Measurements from ENCODE around the gene SACM1L.
"Not testable (repeated sequence)": the region's sequence is repeated elsewhere in the genome, so short reads cannot be mapped to it uniquely, and the experiment has no call there.

SACM1L gene

DNA sequence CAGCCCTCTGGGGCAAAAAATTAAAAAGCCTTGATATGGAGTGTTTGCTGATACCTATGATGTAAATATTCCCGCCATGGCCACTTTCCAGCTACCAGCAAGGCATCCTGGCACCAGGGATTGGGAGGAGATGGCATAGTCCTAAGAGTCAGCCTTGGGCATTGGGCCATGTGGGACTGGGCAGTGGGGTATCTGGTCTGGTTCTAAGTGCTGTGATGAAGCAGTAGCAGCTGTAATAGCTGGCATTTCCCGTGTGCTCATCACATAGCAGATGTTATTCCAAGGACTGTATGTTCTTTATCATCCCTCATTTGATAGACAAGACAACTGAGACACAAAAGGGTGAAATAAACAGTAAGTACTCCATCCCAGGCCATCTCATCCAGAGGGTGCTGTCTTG, 6.9 kb upstream of the SACM1L start:
- H3K4me1 Mint-ChIP-seq: peaks cover 32% of the 10 kb centered on the region
- no peak overlapping the region for H3K4me3 Mint-ChIP-seq
- no peaks in the 10 kb centered on the region for H3K36me3 Mint-ChIP-seq
- H3K27ac Mint-ChIP-seq: no peak overlapping the region
- no peaks in the 10 kb centered on the region for H3K27me3 Mint-ChIP-seq
- H3K9me3 Mint-ChIP-seq: no peaks in the 10 kb centered on the region

DNA sequence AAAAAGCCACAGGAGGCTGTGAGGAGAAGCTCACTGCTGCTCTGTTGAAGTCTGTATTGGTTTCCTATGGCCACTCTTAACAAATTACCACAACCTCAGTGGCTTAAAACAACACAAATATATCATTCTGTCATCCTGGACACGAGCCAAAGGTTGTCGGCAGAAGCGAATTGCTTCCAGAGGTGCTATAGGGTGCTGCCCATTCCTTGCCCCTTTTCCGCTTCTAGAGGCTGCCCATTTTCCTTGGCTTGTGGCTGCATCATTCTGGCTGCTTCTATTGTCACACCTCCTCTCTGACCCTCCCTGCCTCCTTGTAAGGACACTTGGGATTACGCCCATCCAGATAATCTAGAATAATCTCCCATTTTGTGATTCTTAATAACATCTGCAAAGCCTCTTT, 6.4 kb upstream of the SACM1L start:
- no peak overlapping the region for H3K27ac Mint-ChIP-seq
- no peaks in the 10 kb centered on the region for H3K9me3 Mint-ChIP-seq
- H3K36me3 Mint-ChIP-seq: no peaks in the 10 kb centered on the region
- H3K4me3 Mint-ChIP-seq: no peak overlapping the region
- H3K27me3 Mint-ChIP-seq: no peaks in the 10 kb centered on the region
- peaks cover 28% of the 10 kb centered on the region for H3K4me1 Mint-ChIP-seq

DNA sequence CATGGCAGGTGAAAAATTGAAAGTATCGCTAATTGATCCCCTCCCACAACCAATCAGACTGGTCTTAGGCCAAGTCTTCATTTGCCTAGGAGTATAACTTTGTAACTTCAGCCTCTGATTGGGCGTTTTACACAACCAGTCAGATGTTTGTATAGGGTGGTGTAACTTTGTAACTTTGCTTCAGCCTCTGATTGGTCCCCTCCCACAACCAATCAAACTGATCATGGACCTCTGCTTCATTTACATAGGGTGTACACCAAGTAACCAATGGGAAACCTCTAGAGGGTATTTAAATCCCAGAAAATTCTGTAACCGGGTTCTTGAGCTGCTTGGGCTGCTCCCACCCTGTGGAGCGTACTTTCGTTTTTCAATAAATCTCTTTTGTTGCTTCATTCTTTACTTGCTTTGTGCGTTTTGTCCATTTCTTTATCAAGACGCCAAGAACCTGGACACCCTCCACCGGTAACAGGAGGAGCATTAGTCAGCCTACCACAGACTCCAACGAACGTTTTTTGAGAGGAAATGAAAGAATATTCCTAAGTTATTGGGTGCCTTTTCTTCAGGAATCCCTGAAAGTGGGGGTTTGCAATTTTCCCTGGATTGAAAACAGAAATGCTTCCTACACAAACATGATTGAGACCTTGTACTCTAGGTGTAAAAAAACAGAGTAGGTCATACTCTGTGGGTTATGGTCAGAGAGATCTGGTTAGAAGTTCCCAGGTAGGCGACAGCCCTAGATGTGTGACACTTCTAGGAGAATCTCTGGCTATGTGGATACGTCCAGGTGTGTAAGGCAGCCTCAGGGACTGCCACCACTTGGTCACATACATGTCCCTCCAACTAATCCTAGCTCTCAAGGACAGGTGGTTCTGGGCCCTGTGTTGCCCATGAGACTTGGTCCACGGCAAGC, 5.5 kb upstream of the SACM1L start:
- no peaks in the 10 kb centered on the region for H3K27me3 Mint-ChIP-seq
- H3K9me3 Mint-ChIP-seq: no peaks in the 10 kb centered on the region
- no peaks in the 10 kb centered on the region for H3K36me3 Mint-ChIP-seq
- no peak overlapping the region for H3K27ac Mint-ChIP-seq
- H3K4me3 Mint-ChIP-seq: no peak overlapping the region
- H3K4me1 Mint-ChIP-seq: peaks cover 28% of the 10 kb centered on the region

DNA sequence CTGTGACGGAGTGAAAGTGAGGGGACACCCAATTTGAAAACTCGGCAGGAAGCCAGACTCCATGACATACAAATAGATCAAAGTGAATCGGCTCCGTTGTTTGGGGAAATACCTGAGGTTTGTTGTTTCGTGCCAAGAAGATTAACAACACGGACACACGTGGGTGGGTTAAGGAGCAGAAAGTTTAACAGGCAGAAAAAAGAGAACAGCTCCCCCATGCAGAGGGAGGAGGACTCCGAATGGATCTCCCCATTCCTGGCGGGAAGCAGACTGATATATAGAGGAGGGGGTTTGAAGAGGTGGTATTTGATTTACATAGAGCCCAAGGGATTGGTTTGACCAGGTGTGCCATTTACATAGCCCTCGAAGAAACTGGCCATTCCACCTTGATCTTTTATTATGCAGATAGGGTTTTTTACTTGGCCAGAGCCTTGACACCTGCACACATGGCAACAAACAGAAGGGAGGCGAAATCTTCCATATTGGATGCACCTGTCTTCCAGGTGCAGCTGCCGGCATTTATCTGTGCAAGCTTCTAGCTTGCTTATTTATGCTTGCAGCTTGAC, 4.8 kb upstream of the SACM1L start:
- H3K36me3 Mint-ChIP-seq: peaks cover 2% of the 10 kb centered on the region
- H3K27me3 Mint-ChIP-seq: peaks cover 3% of the 10 kb centered on the region
- peak overlapping the region; percentile 8 for H3K27ac Mint-ChIP-seq
- H3K4me3 Mint-ChIP-seq: no peak overlapping the region
- H3K9me3 Mint-ChIP-seq: no peaks in the 10 kb centered on the region
- H3K4me1 Mint-ChIP-seq: peaks cover 34% of the 10 kb centered on the region

DNA sequence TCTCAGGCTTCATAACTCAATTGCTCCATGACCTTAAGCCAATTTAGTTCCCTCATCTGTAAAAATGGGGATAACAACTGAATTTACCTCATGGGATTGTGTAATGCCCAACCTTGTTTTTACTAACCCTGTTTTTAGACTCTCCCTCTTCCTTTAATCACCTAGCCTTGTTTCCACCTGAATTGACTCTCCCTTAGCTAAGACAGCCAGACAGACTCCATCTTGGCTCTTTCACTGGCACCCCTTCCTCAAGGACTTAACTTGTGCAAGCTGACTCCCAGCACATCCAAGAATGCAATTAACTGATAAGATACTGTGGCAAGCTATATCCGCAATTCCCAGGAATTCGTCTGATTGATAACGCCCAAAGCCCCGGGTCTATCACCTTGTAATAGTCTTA, 3.5 kb upstream of the SACM1L start:
- H3K9me3 Mint-ChIP-seq, H3K4me3 Mint-ChIP-seq, H3K36me3 Mint-ChIP-seq, H3K27me3 Mint-ChIP-seq, H3K27ac Mint-ChIP-seq: not testable (repeated sequence)
- H3K4me1 Mint-ChIP-seq: peaks cover 32% of the 10 kb centered on the region

DNA sequence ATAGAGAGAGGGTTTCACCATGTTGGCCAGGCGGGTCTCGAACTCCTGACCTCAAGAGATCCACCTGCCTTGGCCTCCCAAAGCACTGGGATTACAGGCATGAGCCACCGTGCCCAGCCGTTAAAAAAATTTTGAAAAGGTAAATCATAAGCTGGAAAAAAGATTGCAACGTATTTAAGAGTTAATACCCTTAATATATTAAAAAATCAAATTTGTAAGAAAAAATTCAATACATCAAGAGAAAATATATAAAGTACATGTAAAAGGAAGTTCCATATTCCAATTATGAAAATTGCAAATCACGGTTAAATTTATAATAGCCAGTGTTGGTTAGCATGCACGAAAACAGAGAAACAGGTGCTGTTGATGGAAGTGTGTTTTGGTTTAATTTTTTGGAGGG, 2.3 kb upstream of the SACM1L start:
- Mint-ChIP-seq H3K27ac (no peak overlapping the region), H3K4me1 (peaks cover 44% of the 10 kb centered on the region), H3K4me3 (peak overlapping the region; percentile 19), H3K36me3 (peaks cover 6% of the 10 kb centered on the region), H3K27me3 (peaks cover 3% of the 10 kb centered on the region), H3K9me3 (no peaks in the 10 kb centered on the region)

DNA sequence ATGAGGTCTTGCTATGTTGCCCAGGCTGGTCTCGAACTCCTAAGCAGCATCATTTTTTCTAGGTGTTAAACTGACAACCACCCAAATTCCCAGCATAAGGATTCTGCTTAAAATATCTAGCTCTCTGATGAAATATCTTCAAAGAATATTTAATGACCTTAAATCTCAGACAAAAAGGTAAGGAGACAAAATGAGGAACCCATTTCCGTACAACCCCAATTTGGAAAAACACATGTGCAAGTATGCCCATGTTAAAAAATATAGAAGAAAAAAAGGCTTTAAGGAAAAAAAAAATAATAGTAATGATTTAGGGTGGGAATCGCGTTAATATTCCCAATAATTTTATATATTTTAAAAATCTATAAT, 1.4 kb upstream of the SACM1L start:
- Mint-ChIP-seq H3K27ac (no peak overlapping the region), H3K9me3 (no peaks in the 10 kb centered on the region), H3K27me3 (peaks cover 3% of the 10 kb centered on the region), H3K4me3 (peak overlapping the region; percentile 91), H3K4me1 (peaks cover 53% of the 10 kb centered on the region), H3K36me3 (peaks cover 10% of the 10 kb centered on the region)

DNA sequence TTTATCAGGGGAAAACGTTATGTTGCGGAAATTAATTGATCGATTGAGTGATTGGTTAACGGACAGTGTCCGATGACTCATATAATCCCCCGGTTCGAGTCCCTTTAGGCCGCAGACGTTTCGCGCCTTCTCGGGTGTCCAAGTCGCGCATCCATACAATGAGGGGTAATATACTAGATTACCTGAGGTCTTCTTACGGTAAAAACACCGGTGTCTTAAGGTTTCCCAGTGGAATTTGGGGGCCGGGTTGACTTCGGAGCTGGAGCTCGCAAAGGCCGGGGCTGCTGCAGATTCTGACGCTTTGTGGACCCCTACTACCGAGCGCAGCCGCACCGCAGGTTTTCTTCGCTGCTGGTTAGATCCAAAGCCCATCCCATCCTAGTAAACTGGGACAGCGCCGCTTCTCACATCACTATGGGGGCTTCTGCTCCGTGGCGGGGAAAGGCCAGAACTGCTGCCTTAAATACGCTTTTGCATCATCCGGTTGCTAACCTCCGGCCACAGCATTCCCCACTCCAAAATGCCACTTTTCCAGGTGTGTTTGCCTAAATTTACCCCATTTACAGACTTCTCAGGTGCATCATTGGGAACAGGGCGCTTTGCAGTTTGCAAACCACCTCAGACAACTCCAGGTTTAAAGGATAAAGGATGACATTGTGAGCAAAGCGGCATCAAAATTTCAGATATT, 858 bp upstream of the SACM1L start:
- peaks cover 11% of the 10 kb centered on the region for H3K36me3 Mint-ChIP-seq
- H3K27me3 Mint-ChIP-seq: peaks cover 3% of the 10 kb centered on the region
- peak overlapping the region; percentile 91 for H3K4me3 Mint-ChIP-seq
- H3K27ac Mint-ChIP-seq: peak overlapping the region; percentile 100
- no peaks in the 10 kb centered on the region for H3K9me3 Mint-ChIP-seq
- peaks cover 59% of the 10 kb centered on the region for H3K4me1 Mint-ChIP-seq

DNA sequence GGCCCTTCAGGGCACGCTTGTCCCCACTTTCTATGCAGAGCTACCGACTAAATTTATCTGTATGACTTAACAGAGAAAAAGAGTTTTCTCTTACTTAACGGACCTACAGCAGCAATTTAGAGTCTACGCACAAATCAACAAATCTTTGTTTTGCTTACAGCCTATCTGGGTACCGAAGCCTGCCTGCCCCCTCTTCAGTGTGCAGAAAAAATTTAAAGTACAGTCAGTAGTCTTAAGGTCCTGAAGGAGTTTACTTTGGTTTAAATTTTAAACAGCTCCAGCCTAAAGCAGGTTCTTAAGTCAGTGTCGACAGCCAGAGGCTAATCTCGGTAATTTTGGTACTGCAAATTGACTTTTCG, 570 bp downstream of the SACM1L start:
- Mint-ChIP-seq H3K4me1 (peaks cover 67% of the 10 kb centered on the region), H3K27ac (peak overlapping the region; percentile 100), H3K36me3 (peaks cover 12% of the 10 kb centered on the region), H3K9me3 (no peaks in the 10 kb centered on the region), H3K4me3 (peak overlapping the region; percentile 91), H3K27me3 (peaks cover 3% of the 10 kb centered on the region)

DNA sequence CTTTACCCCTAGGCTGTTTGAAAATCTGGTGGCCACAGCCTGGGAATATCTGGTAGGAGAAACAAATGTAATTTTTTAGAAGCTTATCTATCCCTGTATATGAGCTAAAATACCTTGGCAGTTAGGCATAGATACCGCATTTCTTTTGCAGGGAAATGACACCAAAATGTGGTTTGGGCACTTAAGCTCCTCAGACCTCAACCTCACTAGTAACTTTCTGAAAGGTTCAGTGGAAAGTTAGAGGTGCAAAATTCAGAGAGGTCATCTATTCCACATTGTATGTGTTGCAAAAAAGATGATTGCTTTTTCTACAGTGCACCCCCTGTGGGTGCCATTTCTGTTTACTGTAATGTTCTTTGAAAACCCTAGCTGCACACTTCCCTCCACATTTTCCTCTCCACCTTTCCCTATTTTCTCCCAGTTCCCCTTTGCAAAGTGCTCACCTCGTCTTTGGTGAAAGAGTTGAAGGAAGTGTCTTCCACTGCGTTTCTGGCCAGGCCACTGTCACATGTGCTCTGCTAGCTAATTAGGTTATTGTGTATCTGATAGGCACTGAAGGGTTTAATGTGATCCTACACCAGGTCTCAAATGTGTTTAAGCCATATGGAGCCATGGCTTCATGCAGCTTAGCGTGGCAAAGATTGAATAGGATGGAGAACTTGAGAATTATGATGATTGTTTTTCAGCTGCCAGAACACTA, 1.3 kb downstream of the SACM1L start:
- no peaks in the 10 kb centered on the region for H3K9me3 Mint-ChIP-seq
- H3K36me3 Mint-ChIP-seq: peaks cover 12% of the 10 kb centered on the region
- H3K4me3 Mint-ChIP-seq: peak overlapping the region; percentile 91
- H3K27me3 Mint-ChIP-seq: peaks cover 3% of the 10 kb centered on the region
- H3K4me1 Mint-ChIP-seq: peaks cover 73% of the 10 kb centered on the region
- peak overlapping the region; percentile 100 for H3K27ac Mint-ChIP-seq

DNA sequence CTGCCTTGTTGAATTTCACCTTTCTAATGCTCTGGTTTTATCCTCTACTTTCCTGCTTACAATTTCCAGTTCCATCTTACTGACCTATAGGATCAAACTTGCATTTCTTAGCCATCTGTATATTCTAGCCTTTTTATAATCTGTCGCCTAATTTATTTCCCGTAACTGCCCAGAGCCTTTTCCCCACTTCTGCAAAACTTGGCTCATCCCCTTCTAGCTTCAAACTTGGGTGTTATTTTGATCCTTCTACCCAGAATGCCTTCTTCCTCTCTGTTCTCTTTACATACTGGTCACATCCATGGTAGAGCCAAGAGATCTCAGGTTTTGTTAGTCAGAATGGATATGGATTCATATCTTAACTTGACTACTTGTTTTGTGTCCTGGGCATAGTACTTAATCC, 2.6 kb downstream of the SACM1L start:
- Mint-ChIP-seq H3K9me3 (no peaks in the 10 kb centered on the region), H3K27me3 (peaks cover 3% of the 10 kb centered on the region), H3K27ac (peak overlapping the region; percentile 93), H3K36me3 (peaks cover 16% of the 10 kb centered on the region), H3K4me1 (peaks cover 78% of the 10 kb centered on the region), H3K4me3 (peak overlapping the region; percentile 91)

DNA sequence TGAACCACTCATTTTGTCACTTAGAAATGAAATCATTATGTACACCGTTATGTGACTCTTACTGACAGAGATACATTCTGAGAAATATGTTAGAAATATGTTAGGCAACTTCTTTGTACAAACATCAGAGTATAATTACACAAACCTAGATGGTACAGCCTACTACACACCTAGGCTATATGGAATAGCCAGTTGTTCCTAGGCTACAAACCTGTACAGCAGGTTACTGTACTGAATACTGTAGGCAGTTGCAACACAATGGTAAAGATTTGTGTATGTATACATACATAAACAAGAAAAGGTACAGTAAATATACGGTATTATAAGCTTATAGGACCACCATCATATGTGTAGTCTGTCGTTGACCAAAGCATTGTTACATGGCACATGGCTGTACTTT, 3.7 kb downstream of the SACM1L start:
- H3K27me3 Mint-ChIP-seq: peaks cover 3% of the 10 kb centered on the region
- H3K4me1 Mint-ChIP-seq: peaks cover 82% of the 10 kb centered on the region
- H3K36me3 Mint-ChIP-seq: peaks cover 16% of the 10 kb centered on the region
- peak overlapping the region; percentile 88 for H3K27ac Mint-ChIP-seq
- no peaks in the 10 kb centered on the region for H3K9me3 Mint-ChIP-seq
- peak overlapping the region; percentile 79 for H3K4me3 Mint-ChIP-seq

DNA sequence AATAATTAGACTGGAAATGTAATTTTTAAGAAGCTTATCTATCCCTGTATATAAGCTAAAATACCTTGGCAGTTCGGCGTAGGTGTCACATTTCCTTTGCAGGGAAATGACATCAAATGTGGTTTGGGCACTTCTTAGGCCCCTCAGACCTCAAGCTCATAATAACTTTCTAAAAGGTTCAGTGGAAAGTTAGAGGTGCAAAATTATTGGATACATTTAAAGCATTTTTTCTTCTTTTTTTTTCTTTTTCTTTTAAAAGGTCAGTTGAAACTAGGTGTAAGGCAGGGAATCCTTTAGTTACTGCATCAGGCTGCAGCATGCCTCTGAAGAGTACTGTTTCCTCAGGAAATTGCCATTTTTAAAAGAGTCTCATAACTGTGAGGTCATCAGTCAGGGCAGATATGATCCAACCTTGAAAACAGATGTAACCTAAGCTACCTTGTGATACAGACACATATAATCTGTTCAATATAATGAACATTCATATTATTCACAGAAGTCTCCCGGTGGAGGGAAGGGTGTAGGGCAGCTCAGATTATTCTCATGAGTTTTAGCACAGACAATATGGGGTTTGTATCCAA, 4.8 kb downstream of the SACM1L start:
- Mint-ChIP-seq H3K4me1 (peaks cover 79% of the 10 kb centered on the region), H3K27ac (peak overlapping the region; percentile 93), H3K27me3 (peaks cover under 1% of the 10 kb centered on the region)

DNA sequence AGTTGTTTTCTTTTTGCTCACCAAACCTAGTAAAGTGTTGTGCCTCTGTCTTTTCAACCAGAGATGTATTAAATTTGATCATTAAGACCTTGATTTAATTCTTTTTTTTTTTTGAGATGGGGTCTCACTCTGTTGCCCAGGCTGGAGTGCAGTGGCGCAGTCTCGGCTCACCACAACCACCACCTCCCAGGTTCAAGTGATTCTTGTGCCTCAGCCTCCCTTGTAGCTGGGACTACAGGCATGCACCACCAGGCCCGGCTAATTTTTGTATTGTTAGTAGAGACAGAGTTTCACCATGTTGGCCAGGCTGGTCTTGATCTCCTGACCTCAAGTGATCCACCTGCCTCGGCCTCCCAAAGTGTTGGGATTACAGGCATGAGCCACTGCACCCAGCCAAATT, 6.0 kb downstream of the SACM1L start:
- Mint-ChIP-seq H3K36me3 (peaks cover 16% of the 10 kb centered on the region), H3K4me1 (peaks cover 84% of the 10 kb centered on the region), H3K4me3 (peak overlapping the region; percentile 79), H3K27ac (peak overlapping the region; percentile 93)
- not testable (repeated sequence) for H3K27me3 Mint-ChIP-seq, H3K9me3 Mint-ChIP-seq

More for the DNA sequence above, 4.8 kb downstream of the SACM1L start:
- Mint-ChIP-seq H3K36me3 (peaks cover 14% of the 10 kb centered on the region), H3K9me3 (no peaks in the 10 kb centered on the region), H3K4me3 (peak overlapping the region; percentile 79)

DNA sequence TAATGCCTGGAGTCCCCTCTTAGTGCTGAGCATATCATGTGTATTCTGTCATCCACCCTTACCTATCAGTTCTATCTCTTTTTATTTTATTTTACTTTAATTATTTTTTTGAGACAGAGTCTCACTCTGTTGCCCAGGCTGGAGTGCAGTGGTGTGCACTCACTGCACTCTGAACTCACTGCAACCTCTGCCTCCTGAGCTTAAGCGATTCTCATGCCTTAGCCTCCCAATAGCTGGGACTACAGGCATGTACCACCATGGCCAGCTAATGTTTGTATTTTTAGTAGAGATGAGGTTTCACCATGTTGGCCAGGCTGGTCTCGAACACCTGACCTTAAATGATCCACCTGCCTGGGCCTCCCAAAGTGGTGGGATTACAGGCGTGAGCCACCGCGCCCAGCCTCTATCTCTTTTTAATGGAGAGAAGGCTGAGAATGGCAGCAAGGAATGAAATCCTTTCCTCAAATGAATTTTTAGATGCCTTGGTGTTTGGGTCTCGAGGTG, 11.4 kb downstream of the SACM1L start:
- H3K27me3 Mint-ChIP-seq: no peaks in the 10 kb centered on the region
- H3K36me3 Mint-ChIP-seq: peaks cover 7% of the 10 kb centered on the region
- H3K4me3 Mint-ChIP-seq: no peak overlapping the region
- no peaks in the 10 kb centered on the region for H3K9me3 Mint-ChIP-seq
- no peak overlapping the region for H3K27ac Mint-ChIP-seq
- H3K4me1 Mint-ChIP-seq: peaks cover 70% of the 10 kb centered on the region
